CD4-positive, alpha-beta T cell treated with Interleukin-17A for 4 hours (primary cell): ENCODE measurements around the gene MAN1A1.
"Not testable (repeated sequence)": the region's sequence is repeated elsewhere in the genome, so short reads cannot be mapped to it uniquely, and the experiment has no call there.

Experiments used
- DNase-seq: peaks from one replicate; pipeline ENCODE4 v3.0.0-alpha.2; 2020; ENCODE audit warnings: mixed read lengths

The MAN1A1 gene

GRCh38 chr6:119299694-119300093 is 49.9 kb downstream of the MAN1A1 start:
- no peak for DNase-seq

DNA sequence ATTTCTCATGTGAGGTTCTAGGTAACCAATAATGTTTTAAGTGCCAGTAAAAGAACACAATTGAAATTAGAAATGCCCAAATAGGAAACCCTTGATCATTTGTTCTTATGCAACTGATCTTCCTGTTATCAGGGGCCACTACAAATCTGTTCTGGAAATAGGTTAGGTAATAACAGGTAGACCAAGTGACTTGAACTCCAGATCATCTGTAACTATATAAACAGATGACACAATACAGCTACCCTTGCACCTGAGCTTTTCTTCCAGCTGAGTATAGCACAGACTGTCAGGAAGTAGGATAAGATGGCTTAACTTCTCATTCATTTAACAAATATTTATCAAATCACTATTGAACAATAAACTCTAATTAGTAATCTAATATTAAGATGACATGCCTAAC is 52.5 kb downstream of the MAN1A1 start:
- DNase-seq, result no peak

- no peak for DNase-seq
These were observed 53.2 kb downstream of the MAN1A1 start for GRCh38 chr6:119296036-119297035.

DNA sequence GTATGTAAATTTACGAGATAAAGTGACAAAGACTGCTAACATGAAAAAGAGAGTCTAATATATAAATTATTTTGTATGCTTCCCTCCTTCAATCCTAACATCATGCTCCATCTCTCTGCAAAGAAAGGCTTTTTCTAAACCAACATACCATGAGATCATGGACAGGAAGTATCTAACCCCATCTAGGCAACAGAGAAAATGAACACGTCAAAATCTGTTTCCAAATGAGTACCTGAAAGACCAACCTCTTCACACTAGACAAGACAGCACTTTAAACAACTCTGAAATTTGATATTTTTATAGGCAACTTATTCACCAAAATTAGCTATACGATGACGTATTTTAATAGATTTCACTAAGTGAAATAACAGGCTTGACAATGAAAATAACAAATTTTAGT is 54.6 kb downstream of the MAN1A1 start:
- no peak for DNase-seq

DNA sequence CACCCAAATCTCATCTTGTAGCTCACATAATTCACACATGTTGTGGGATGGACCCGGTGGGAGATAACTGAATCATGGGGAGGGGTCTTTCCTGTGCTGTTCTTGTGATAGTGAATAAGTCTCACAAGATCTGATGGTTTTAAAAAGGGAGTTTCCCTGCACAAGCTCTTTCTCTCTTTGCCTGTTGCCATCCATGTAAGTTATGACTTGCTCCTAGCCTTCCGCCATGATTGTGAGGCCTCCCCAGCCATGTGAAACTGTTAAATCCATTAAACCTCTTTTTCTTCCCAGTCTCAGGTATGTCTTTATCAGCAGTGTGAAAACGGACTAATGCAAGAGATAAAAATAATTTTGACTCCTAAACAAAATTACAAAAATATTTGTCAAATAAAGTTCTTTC is 58.5 kb downstream of the MAN1A1 start:
- DNase-seq, result not testable (repeated sequence)

DNA sequence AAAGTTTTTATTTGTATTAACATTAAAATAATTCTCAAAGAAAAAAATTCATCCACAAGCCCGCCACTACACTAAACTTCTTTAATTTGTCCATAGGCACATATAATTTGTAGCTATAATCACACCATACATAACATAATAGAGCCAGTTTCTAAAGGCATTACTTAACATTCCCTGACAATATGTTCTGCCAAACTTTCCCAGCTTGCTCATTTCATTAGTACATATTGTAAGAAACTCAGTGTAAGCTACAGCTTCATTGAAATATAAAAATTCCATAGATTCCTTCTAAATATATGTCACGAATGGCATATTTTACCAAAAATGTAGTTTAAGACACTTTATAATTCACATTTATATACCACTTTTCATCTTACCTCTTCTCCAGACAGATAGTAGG is 59.3 kb downstream of the MAN1A1 start:
- no peak for DNase-seq

- no peak for DNase-seq
These were observed 59.9 kb downstream of the MAN1A1 start for GRCh38 chr6:119289651-119290050.

DNA sequence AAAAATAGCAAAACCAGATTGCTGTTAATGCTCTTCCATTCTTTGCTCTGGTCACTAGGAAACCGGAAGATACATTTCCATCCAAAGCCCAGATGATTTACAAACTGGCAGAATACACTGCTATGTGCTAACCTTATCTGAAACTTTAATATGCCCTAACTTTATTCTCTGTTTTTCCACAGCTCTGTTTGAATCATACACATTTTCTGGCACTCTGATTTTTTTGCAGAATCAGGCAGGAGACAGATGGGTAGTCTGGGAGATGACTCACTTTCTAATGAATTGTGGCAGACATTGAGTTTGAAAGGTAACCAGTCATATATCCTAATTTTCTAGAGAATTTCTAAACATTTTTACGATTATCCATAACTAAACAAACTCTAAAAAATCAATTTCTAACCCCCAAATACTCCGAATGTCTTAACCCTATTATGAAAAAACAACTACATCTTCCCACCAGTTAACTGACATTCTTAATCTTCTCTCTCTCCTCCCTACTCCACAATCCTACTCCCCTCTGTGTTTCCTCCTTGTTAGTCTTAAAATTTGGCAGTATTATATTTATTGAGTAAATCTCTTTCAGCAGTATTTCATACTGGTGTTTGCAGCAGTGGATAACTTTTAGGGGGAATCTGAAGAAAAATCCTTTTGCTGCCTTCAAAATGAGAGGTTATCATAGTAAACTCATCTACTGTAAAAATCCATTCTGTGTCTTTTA is 63.5 kb downstream of the MAN1A1 start:
- DNase-seq, result no peak

DNA sequence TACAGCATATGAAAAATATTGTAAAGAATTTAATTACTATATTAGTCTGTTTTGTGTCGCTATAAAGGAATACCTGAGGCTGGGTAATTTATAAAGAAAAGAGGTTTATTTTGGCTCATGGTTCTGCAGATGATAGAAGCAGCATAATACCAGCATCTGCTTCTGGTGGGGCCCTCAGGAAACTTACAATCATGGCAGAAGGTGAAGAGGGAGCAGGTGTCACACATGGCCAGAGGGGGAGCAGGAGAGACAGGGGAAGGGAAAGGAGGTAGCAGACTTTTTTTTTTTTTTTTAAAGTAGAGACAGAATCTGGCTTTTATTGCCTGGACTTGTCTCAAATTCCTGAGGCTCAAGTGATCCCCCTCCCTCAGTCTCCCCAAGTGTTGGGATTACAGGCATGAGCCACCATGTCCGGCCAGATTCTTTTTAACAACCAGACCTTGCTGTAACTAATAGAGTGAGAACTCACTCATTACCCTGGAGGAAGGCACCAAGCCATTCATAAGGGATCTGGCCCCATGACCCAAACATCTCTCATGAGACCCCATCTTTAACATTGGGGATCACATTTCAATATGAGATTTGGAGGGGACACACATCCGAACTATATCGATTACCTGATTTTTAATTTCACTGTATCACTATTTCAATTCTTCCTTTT is 64.6 kb downstream of the MAN1A1 start:
- DNase-seq, result no peak

DNA sequence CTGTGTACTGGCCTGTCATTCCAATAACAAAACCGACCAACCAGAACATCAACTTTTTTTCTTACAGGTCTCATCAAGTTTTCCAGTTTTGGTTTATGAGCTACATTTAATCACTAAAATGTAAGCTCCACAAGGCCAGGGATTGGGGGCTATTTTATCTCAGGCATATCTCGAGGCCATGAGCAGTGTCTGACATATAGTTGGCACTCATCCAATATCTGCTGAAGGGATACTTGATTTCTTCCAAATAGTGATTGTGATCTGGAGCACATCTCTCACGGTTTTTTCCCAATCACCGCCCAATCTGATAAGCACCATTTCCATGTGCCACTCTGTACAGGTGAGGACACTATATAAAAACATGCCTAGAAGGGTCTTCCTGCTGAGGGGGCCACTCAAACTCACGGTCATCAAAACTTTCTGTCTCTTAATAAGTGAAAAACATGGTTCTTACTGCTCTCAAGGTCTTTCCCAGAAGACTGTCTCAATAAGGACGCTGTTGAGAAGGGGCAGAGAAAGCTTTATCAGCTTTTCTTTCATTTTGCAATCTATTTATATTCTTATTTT is 65.5 kb downstream of the MAN1A1 start:
- DNase-seq, result no peak

DNA sequence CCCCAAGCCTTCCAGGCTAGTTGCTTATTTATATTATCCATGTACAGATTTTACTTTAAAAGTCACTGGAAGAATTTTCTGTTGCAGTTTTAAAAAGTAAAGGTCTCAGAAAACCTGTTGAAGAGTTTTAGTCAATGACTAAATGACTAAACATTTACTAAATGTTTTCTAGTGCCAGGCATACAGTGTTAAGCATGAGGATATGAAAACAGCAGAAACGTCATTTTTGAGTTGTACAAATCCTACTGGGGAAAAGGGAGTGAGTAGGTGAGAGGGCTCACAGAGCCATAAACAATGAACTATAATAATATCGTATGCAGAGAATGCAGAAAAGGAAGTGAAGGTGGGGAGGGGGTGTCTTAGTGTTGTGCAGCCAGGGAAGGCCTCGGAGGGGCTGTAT is 66.3 kb downstream of the MAN1A1 start:
- DNase-seq, result no peak

DNA sequence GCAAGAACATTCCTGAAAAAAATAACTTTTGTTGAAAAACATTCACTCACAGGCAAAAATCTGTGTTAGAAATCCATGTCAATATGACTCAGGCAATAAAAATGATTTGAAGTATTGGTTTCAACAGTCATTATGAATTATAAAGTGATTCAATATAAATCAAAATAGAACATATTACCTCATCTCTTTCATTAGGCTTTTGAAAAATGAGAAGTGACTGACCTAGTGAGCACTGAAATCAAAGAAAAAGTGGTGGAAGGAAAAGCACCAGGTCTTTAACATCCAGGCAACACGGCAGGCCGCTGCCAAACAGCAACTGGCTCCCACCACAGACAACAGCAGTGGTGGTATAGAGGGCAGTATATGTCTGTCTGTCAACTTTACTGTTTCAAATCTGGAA is 68.9 kb downstream of the MAN1A1 start:
- DNase-seq, result no peak

- DNase-seq, result no peak
These were observed 69.5 kb downstream of the MAN1A1 start for GRCh38 chr6:119280080-119280479.

- no peak for DNase-seq
These were observed 70.9 kb downstream of the MAN1A1 start for GRCh38 chr6:119278625-119279024.

- no peak for DNase-seq
These were observed 72.5 kb downstream of the MAN1A1 start for GRCh38 chr6:119277052-119277451.

DNA sequence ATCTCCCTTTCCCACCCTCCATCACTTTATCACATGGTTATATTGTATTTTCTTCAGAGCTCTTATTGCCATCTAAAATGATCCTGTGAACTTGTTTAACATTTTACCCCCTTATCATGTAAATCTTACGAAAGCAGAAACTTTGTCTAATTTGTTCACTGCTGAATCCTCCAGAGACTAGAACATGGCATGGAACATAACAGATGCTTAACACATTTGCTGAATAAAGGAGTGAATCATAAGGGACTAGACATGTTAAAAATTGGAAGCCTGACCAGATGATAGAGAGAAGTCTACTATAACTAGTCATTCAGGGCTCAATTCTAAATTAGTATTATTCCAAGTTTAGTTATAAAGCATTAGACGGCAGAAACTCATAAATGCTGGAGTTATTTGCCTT is 73.3 kb downstream of the MAN1A1 start:
- DNase-seq, result no peak

- no peak for DNase-seq
These were observed 75.4 kb downstream of the MAN1A1 start for GRCh38 chr6:119274197-119274595.

DNA sequence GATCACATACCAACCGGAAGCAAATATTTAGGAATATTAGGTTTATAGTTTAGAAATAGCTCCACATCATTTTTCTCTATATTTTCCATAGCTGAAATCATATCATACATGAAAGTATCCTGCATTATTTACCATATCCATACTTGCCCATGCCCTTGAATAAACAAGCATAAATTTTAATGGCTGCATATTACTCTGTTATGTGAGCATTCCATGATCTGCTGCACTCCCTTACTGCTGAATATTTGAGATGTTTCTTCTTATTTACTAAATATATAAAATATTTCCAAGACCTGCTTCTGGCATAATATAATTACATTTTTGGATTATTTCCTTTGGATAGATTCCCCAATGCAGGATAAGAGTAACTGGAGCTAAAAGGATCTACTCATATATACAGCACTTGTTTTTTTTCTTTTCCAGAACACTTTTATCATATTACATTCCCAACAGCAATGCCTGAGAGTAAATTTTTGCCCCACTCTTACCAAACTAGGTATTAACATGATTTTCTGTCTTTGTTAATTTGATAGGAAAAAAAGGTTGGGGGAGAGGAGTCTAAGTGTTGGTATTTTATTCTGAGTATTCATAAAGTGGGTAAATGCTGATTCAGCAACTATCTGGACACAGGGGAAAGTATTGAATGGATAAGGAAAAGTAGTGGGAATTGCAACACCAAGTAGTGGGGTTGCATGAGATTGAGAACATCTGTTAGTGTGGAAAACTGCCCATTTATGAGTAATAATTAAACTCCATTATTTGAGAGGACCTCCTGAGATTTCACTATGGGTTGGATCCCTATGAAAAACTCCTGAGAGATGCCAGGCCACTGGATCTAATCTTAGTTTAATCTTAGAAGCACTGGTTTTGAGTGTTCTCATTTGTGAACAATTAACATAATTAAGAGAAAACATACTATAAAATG is 76.0 kb downstream of the MAN1A1 start:
- DNase-seq, result no peak

- no peak for DNase-seq
These were observed 79.0 kb downstream of the MAN1A1 start for GRCh38 chr6:119270545-119270944.

- DNase-seq, result no peak
These were observed 80.1 kb downstream of the MAN1A1 start for GRCh38 chr6:119269266-119270103.
